HG03064 (cell line): Measurements from ENCODE around the gene HOXC10.

Source experiments
- ATAC-seq: cut with Tn5 transposase; IDR thresholded peaks from one replicate; pipeline ENCODE4 v1.9.1; 2021; ENCODE audit warnings: low read depth; ENCODE audit not compliant: unreplicated experiment

Gene HOXC10

GRCh38 chr12:53988541-53989226, 3.7 kb downstream of the HOXC10 start:
- ATAC-seq = no peak

- no peak for ATAC-seq
Observed at GRCh38 chr12:53989227-53990113, 4.5 kb downstream of the HOXC10 start.

GRCh38 chr12:53990311-53991076, 5.5 kb downstream of the HOXC10 start:
- no peak for ATAC-seq

GRCh38 chr12:53991077-53991460, 6.1 kb downstream of the HOXC10 start:
- no peak for ATAC-seq

DNA sequence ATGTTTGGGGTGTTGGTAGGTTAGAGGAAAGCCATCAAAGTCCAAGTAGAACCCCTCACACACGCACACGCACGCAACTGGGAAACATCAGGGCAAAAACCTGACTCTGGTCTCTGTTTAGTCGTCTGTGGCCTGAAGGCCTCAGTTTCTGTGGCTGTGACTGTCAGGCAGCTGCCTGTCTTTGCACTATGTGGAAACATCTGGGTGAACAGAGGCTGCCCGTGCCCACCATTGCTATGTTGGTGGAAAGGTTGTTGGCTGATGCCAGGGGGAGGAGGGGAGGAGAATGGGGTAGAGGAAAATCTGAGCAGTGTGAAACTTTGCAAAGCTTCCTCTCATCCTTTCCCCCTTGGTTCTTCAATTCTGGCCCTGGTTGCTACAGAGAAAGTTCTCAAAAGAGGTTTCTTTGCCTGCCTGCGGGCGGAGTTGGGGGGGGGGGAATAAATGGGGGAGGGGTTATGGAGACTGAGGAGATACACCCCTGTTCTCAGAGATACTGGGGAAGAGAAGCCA, 7.5 kb downstream of the HOXC10 start:
- ATAC-seq = no peak

DNA sequence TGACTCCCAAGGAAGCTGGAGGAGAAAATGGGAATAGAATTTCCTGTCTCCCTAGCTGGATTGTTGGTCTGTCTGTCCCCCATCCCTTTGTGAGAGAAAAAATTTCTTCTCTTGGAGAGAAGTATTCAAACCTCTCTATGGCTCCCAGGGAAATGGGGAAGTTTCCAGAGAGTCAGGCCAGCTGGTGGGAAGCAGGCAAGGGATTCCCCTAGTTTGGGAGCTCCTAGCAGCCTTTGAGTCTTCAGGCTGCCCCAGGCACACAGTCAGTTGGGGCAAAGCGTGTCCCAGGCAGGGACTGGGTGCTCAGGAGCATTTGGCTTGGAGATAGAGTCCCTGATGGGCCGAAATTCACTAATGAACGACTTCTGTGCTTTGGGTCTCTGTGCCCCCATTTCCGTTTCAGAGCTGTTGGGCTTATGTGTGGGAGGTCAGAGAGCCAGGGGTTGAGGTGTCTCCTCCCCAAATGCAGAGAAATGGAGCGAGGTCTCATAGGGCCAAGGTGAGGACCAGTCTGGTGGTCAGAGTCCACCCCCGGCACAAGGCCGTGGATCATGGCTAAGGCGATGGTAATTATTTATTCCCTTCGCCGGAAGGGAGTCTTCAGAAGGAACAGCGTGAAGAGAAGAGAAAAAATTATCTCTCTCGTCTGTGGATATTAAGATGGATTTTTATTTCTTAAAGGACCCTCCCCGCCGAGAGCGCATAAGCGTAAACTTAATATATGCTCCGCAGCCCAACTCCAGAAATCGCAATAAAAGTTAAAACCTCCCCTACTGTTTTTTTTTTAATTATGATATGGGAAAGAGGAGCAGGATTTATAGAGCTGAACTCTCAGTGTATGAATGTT, 8.4 kb downstream of the HOXC10 start:
- no peak for ATAC-seq

- ATAC-seq = no peak
Observed at GRCh38 chr12:53994009-53994263, 9.0 kb downstream of the HOXC10 start.

GRCh38 chr12:53994264-53995001, 9.5 kb downstream of the HOXC10 start:
- no peak for ATAC-seq

DNA sequence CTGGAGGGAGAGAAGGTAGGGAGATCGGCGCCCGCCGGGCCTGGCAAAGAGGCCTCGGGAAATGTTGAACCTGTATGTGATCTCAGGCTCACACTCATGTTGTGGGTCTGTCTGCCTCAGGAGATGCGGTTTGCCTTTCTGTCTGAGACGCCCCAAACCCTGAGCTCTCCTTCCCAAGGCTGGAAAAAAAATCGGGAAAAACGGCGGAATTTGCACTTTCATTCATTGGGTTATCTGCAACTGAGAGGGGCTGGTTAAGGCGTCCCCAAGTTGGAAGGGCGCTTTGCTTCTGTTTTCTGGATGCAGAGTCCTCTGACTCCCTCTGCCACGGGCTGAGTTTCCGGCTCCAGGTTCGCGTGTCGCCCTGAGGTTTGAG, 10.0 kb downstream of the HOXC10 start:
- ATAC-seq = no peak

DNA sequence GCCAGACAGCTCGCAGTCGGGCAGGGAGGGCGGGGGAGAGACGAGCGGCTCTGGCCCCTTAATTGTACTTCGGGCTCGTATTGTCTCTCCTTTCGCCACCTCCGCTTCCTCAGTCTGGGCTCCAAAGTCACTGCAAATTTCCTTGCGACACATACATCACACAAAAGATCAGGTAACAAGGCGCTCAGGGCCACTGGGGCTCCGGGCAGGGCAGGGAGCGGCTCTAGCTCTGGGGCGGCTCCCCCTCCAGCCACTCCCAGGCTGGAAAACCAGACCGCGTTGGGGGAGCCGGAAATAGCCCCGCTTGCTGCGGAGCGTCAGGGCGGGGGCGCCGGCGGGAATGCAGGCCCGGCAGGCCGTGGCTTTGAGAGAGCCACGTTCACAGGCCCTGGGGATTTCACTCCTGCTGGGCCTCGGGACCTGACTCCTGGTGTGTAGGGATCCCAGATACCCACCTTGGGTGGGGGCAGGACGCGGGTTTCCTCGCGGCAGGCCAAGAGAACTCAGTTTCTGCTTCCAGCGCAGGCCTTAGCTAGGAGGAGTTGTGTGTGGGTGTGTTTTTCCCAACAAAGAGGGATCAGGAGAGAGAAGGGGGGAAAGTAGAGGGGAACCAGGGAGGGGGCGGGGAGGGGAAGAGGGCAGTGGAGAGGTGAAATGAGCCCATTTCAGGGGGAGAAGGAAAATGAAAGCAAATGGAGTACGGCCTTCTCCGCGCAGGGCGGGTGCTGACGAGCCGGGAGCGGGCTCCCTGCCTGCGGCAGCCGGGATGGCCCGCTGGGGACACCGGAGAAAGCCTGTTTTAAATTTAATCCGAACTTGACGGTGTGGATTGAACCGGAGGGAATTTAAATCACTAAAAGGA, 10.7 kb downstream of the HOXC10 start:
- no peak for ATAC-seq

GRCh38 chr12:53996240-53997203, 11.6 kb downstream of the HOXC10 start:
- no peak for ATAC-seq

- no peak for ATAC-seq
Observed at GRCh38 chr12:53997204-53998109, 12.5 kb downstream of the HOXC10 start.

DNA sequence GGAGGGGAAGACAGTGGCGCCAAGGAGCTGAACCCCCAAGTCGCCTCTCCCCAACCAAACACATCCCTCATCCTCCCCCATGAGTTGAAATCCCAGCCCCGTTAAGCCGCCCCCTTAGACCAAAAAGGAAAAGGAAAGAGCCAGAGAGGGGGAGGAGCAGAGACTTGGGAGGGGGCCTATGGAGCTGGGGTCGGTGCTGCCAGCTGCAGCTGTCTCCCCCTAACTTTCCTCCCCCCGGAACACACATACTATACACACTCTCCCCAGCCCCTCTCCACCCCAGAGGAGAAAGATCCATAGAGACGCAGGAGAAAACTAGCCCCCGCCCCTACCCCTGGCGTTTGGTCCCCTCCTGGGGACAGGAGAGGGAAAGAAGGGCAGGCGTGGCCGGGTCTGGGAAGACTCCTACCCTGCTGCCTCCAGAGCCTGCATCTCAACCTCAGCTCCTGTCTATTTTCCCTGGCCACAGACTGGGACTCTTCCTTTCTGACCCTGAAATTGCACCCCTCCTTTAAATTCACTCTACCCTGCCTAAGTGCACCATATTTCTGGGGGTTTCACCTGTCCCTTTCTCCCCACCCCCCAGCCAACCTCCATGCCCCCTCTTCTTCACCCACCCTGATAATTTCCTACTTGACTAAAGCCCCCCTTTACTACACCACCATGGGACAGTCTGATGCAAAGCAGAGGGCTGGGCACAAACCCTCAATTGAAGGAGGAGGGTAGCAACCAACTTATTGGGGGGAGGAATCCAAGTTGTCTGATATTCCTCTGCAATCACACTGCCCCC, 13.4 kb downstream of the HOXC10 start:
- ATAC-seq = no peak

DNA sequence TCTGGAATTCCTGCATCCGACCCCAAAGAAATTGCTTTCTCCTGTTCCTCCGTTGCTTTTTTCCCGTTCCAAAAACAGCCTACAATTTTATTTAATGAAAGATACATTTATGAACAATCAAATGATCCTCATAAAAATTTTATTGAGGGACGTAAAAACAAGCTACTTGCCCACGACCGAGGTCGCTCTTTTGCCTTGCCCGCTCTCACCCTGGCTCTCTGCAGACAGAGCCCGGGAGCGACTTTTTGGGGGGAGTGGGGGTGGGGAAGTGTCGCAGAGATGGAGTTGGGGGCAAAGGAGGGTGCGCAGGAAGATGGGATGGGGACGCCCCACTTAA, 13.9 kb downstream of the HOXC10 start:
- no peak for ATAC-seq

GRCh38 chr12:53999559-54000115, 14.7 kb downstream of the HOXC10 start:
- ATAC-seq = no peak
